SK-N-MC (cell line): ENCODE data around the gene STK4.

Experiments
- EZH2 ChIP-seq: fragments of 200-600 bp; sonication (generic); IDR thresholded peaks from one replicate; pipeline ENCODE4 v1.6.1; 2017; ENCODE audit warnings: antibody characterized with exemption
- POLR2AphosphoS5 ChIP-seq: IDR thresholded peaks from 2 replicates; pipeline ENCODE4 v1.6.1; 2012; ENCODE audit warnings: mild to moderate bottlenecking, low read depth, low read length, borderline replicate concordance

GRCh38 chr20:44979090-44979621, 12.8 kb downstream of the STK4 start:
- no peak for TF ChIP-seq EZH2
- TF ChIP-seq POLR2AphosphoS5 = no peak
